ENCODE data around the gene CBX2. TPM values are rescaled to one million over a fixed set of nuclear protein-coding genes. Genes with fewer than 3 reads are reported as not detected.
A peak's percentile ranks its signal among the peaks of the same experiment; 100 is the strongest.
"Not testable (repeated sequence)": the region's sequence is repeated elsewhere in the genome, so short reads cannot be mapped to it uniquely, and the experiment has no call there.

Gene CBX2
- total RNA-seq, 1 experiment from 2014 or later = 4.0 TPM

DNA sequence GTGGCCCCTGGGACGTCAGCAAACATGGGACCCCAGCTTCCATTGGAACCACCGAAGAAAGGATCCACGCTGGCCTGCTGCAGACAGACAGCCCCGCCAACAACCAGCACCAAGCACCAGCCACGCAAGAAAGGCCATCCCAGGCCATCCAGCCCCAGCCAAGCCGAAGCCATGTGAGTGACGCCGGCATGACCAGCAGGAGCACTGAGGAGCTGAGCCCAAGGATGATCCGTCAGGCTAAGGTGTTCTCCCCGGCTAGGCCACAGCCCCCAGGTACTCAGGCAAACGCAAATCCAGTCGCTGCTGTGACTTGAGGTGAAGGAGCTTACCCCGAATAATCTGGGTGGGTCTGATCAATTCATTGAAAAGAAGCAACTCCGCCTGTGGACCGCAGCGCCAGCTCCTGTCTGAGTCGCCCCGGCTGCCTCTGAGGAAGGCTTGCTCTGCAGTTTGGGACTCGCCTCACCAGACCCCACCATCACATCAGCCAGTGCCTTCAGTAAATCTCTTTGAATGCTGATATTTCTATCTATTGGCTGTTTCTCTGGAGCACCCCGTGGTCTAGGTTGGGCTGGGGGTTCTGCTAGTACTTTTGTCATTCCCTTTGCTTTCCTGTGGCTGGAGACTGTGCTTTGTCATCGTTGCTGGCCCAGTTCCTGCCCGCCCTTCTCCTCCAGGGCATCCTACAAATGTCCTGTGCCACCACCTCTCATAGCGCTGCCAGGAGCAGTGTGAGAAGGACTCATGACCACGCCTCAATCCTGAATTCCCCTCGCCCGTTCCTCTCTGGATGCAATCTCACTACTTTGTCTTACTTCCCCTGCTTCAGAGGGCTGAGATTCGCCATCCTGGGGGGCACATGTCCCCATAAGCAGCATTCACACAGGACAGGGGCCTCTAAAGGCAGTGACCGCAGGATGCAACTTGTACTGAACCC is 8.1 kb upstream of the CBX2 start:
- DNase-seq (ENCODE audit: low read depth) = peak; percentile 39

DNA sequence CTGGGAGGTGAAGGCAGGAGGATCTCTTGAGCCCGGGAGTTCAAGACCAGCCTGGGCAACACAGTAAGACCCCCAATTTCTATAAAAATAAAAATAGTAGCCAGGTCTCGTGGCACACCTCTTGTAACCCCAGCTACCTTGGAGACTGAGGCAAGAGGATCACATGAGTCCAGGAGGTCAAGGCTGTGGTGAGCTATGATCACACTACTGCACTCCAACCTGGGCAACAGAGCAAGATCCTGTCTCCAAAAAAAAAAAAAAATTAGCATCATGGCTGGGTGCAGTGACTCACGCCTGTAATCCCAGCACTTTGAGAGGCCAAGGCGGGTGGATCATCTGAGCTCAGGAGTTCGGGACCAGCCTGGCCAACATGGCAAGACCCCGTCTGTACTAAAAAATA is 6.7 kb upstream of the CBX2 start:
- no peak for DNase-seq (ENCODE audit: low read depth)

DNA sequence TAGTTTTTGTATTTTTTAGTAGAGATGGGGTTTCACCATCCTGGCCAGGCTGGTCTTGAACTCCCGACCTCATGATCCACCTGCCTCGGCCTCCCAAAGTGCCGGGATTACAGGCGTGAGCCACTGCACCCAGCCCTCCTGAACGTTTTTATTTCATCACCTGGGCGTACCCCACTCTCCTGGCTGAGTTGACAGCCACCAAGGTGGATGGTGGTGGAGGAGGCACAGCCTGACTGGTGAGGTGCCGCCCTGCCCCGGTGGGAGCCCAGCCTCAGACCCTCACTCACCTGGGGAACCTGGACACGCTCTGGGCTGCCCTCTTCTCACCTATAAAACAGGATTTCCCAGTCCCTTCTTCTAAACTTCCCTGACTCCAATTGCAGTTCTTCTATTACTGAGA is 5.2 kb upstream of the CBX2 start:
- not testable (repeated sequence) for DNase-seq (ENCODE audit: low read depth)

DNA sequence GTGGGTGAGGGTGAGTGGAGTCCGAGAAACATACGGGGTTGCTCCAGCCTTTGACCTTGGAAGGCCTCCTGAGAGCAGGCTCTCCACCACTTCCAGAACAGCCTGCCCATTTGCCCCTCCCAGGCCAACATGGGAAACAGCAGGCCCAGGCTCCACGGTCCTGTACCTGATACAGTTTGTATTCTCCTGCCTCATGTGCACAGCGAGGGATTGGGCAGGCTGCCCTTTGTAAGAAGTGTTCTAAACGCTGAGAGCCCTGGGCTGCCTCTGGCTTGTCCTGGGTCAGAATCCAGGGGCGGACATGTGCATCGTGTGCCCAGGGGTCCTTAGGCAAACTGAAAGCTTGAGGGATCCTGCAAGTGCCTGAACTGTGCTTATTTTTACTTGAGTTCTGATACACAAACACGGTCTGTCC is 3.4 kb upstream of the CBX2 start:
- no peak for DNase-seq (ENCODE audit: low read depth)

DNA sequence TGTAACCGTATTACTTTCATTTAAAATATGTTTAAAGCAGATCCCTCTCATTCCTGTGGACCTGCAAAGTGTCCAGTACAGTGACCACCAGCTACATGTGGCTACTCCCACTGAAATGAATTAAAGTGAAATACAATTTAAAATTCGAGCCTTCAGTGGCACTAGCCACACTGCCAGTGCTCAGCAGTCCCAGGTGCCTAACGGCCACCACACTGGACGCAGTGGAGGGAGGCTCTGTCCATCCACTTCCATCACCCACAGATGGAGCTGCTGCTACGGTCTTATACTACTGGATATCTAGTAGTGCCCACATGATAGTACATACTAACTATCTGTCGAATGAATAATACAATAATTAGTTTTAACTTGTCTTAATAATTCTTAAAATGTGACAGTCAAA is 2.3 kb upstream of the CBX2 start:
- no peak for DNase-seq (ENCODE audit: low read depth)

DNA sequence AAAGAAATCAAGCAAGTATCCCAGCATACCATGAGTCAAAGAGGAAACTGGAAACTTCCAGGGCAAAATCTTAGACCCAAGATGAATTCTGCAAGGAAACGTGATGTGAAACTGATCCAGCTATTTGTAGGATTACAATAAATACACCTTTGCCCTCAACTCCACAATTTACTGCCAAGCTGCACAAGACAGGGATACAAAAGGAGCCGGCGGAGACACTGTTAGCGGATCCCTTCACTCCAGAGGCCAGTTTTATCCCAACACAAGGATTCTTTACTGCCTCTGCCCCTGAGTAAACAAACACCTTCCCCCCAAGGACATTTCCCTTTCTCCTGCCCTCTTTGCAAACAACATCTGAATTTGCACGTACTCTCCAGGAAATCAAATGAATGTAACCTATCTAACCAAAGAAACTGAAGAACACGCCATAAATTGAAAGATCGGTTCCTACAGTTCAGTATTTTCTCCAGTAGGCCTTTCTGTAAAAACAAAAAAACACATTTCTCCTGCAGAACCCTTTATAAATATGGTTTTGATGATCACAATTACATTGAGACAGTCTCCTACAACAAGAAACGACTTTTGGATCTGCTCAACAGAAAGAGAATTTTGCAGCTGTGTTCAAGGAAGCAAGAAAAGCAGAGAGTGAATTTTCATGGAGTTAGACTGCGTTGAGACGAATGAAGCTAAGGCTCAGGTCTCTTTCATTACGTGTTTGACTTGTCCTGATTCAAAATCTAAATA is 1.4 kb upstream of the CBX2 start:
- DNase-seq (ENCODE audit: low read depth) = no peak

DNA sequence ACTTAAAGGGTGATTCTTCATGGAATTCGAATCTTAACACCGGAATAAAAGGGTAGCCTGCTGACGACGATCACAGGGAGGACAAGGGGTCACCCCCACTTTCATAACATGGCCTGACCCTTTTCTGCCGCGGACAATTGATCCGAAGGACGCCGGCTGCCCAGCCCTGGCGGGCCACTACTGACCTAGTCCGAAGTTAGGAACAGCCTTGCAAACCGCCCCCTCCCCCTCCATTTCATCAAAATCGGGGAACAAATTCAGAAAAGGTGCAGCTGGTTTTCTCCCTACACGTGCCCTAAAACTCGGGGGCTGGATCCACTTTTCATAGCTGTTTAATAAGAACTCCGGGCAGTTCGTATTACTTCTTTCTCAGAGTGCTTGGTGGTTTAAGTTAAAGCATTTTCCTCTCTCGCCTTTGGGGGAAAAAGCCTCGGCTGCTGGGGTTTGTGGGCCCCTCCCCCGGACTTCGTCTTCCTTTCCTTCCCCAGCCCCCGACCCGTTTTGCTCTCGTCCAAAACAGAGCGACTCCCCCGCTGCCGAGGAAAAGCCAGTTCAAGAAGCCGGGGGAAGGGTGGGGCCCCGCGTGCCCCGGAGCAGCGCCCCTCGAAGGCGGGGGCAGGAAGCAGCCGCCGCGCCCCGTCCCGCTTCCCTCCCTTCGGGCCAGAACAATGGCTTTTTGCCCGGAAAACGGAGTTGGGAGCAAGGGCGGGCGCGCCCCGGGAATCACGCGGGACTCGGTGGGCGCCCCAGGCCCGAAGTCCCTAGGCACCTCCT is 641 bp upstream of the CBX2 start:
- peak; percentile 62 for DNase-seq (ENCODE audit: low read depth)

DNA sequence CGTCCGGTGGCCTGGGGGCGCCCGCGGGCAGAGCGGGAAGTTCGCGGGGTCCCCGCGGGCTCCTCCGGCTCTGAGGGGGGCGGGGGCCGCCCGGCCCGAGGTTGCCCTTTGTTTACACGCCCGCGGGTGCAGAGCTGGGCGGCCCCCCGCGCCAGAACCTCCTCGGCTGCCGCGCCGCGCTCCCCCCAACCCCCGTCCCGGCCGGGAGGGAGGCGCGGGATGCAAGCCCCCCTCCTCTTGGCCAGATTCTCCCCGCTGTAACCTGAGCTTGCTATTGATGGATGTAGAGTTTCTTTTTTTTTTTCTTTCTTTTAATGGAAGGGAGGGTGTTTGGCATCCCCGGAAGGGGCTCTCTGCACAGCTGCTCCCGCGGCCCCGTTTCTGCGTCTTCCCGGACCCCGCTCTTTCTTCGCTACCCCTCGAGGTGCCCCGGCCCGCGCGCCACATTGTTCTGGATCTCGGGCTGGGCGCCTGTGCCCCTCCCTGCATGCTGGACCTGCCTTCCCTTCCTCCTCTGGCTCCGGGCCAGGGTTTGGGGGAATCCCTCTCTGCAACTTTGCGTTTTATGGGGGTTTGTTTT is 646 bp downstream of the CBX2 start:
- no peak for DNase-seq (ENCODE audit: low read depth)

DNA sequence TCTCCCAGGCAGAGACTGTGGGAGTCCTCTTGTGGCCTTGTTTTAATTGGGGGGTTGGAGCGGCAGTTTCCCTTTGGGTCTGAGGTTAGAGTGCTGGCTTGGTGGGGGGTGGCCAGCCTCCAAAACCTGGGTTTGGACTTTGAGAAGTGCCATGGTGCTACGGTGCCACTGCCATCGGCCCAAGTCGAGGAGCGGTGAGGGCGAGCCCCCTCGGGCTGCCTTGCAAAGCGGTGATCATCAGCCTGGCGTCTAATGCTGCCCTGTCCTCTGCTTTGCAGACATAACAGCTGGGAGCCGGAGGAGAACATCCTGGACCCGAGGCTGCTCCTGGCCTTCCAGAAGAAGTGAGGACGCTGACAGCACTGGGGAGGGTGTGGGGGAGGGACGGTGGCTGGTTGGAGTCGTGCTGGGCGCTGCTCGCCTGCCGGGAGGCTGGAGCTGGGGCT is 1.2 kb downstream of the CBX2 start:
- no peak for DNase-seq (ENCODE audit: low read depth)

DNA sequence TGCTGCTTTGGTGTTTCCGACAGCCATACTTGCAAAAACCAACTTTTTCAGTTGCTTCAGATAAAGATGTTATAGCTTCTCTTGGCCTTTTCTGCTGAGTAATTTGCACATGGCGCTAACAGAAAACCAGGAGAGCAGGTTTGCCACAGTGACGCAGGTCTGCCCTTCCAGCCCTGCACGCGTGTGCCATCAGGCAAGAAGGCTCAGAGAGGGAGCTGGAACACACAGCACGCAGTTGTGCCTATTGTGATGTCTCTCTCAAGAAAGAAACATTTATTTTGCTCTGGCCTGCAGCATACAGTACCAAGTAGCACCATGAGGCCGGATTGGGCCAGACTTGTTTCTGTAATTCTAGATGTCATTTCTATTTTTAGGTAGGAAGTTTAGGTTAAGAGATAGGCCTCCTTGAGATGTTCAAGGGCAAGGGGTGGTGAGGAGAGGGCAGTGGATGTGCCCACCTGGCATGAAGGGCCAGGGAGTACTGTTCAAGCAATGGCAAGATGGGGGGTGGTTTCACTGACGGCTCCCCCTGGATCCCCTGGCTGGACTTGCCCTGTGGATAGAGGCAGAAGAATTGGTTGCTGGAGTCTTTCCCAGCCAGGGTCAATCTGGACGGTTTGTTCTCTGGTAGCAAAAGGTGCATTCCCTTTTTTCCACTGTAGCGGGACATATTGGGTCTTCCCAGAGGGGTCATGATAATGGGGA is 1.9 kb downstream of the CBX2 start:
- DNase-seq (ENCODE audit: low read depth) = no peak

DNA sequence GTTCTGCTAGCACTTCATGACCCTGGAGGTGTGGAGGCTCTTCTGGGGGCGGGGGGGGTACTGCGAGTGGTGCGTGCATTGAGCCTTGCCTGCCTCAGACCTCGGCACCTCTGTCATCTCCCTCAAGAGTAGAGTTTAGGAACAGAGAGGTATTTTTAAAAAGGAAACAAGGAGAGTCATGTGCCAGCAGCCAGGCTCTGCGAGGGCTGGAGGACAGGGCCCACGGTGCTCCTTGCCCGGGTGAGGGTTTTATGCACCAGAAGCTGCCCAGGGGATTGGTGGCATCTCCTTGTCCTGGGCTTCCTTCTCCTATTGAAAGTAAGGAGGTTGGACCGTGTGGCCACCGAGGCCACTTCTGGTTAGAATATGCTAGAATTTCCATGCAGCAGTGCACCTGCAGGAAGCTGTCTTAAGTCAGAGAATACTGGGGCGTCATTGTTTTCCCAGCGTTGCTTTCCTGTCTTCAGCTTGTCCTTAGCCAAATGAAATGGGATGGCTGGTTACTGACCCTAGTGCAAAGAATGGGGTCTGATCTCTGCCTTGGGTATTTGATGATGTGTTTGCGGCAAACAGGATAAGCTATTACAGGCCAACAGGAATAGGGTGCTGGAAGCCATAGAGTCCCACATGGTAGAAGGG is 3.2 kb downstream of the CBX2 start:
- no peak for DNase-seq (ENCODE audit: low read depth)

DNA sequence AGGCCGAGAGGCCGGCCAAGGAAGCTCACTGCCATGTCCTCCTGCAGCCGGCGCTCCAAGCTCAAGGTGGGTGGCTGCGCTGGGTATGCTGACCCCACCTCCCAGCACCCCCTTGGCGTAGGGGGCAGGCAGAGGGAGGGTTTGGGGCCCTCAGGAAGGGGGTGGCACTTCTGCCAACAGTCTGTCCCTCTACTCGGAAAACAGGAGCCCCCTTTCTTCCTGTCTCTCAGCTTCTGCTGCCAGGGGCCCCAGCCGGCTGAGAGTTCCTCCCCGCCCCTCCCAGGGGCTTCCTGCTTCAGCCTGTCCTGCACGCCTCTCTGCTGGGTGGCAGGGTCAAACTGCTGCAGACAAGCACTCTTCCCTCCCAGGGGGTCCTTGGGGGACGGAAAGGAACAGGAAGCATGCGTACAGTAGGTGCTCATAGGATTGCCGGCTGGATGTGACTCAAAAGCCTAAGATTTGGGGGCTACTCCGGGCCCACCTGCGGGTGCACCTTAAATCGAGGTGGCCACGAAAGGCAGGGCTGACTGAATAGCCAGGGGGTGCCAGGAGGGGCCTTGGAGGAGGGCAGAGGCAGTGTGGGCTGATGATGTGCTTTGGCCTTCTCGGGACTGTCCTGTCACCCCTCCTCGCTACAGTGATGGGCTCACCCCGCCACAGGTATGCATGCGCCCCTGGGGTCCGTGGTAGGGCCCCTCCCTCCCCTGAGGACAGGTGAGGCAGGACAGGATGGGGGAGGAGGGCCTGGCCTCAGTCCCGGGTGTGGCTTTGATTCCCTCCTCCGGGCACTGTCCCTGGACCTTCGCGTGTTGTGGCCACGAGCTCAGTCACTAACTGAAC is 4.0 kb downstream of the CBX2 start:
- DNase-seq (ENCODE audit: low read depth) = no peak

DNA sequence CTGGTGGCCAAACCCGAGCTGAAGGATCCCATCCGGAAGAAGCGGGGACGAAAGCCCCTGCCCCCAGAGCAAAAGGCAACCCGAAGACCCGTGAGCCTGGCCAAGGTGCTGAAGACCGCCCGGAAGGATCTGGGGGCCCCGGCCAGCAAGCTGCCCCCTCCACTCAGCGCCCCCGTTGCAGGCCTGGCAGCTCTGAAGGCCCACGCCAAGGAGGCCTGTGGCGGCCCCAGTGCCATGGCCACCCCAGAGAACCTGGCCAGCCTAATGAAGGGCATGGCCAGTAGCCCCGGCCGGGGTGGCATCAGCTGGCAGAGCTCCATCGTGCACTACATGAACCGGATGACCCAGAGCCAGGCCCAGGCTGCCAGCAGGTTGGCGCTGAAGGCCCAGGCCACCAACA is 5.9 kb downstream of the CBX2 start:
- no peak for DNase-seq (ENCODE audit: low read depth)

DNA sequence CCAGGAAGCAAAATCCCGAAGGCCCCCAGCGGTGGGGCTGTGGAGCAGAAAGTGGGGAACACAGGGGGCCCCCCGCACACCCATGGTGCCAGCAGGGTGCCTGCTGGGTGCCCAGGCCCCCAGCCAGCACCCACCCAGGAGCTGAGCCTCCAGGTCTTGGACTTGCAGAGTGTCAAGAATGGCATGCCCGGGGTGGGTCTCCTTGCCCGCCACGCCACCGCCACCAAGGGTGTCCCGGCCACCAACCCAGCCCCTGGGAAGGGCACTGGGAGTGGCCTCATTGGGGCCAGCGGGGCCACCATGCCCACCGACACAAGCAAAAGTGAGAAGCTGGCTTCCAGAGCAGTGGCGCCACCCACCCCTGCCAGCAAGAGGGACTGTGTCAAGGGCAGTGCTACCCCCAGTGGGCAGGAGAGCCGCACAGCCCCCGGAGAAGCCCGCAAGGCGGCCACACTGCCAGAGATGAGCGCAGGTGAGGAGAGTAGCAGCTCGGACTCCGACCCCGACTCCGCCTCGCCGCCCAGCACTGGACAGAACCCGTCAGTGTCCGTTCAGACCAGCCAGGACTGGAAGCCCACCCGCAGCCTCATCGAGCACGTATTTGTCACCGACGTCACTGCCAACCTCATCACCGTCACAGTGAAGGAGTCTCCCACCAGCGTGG is 6.5 kb downstream of the CBX2 start:
- DNase-seq (ENCODE audit: low read depth) = no peak

DNA sequence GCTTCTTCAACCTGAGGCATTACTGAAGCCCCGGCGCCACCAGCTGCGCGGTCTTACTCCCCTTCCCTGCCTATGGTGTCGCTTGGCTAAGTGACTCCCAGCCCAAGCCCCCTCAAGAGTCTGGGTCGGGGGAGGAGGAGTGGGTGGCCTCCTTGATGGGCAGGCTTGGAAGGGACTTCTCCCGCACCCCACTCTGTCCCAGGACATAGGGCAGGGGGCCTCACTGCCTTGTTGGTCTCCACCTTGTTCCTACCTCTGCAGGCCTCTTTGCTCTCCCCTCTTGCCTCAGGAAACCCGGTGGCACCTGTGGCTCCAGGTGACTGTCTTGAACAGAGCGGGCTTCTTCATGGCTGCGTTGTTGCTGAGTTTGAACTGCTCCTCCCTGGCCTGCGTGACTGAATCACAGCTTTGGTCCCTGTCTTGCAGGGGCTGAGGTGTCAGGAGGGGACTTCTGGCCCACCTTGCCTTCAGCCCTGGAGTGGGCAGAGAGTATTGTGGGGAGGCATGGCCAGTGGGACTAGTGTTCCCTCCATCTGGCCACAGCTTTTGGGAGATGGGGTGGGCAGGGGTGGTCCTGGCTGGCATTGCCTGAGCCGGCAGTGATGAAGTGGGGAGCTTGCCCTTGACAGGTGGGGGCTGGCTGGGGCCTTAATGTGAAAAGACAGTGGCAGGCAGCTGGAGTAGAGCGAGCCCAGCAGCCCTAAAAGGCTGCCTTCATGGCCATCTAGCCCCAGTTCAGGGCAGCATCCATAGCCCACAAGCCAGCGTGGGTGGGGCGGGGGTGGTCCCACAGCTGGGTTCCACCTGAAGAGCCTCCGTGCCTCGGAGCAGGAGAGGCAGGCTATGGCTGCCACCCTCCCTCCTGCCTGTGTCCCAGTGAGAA is 7.3 kb downstream of the CBX2 start:
- DNase-seq (ENCODE audit: low read depth) = no peak

DNA sequence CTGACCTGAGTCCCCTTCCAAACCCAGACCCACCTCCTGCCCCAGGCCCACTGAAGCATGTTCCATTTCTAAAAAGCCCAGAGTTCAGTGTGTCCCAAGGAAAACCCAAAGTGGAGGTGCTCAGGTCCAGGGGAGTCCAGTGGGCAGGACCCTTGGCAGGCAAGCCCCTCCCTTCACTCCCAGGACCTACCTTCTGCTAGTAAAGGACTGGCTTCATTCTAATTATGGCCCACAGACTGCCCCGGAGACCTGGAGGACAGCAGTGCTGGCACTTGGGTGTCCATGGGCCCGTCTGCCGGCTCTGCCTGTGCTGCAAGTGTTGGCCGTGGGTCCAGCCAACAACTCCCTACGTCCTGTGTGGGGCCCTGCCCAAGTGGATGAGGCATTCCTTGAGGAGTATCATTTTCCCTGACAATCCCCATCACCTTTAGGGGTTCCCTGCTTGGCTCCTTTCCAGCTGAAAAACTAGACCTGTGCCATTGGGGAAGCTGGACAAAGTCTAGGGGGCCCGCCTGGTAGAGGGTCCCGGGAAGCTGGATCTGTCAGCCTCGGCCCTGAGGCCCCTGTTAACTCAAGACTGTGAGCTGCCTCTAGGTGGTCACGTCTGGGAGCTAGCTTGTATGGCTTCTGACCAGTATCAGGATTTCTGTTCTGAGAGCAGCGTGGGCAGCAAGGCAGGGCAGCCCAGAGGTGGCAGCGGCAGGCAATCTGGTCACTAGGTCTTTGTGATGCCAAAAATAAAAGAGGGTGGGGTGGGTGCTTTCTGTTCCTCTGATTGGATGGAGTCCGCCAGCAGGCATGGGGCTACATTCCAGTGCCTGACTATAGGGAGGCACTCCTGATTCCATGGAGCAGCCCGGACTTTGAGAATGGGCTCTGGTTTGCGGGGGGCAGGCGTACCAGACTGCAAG is 8.2 kb downstream of the CBX2 start:
- DNase-seq (ENCODE audit: low read depth) = no peak

All from M059J (cell line).